ENCODE results near the gene CTXN3. TPM values are rescaled to one million over a fixed set of nuclear protein-coding genes. Genes with fewer than 3 reads are reported as not detected.

The CTXN3 gene
- total RNA-seq, 1 experiment from 2014 or later, result not detected

DNA sequence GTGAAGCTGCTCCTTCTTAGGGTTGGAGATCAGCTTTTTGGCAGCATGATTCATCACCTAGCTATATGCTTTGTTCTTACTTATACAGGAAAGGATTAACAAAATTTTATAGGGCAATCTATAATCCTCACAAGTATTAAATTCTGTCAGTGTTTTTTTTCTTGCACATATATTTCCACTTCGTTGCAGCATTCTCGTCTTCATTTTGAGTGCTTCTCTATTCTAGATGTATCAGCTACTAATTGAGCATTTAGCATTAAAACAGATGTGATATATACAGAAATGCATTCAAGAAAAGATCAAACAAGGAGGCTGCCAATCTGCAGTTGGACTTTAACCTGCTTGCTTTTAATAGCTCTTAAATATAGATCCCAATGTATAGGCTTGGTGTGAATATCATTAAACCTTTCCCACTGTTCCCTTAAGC is 3.6 kb upstream of the CTXN3 start:
- TF ChIP-seq TCF7L2 (IDR thresholded peaks at IDR 0.05; ENCODE audit: low read depth, low read length) (no peak), POLR2AphosphoS5 (IDR thresholded peaks at IDR 0.05; ENCODE audit: low read depth, low read length) (no peak), SIN3A (IDR thresholded peaks at IDR 0.05; ENCODE audit: borderline replicate concordance, insufficient read depth, low read depth, low read length) (no peak)
- TF ChIP-seq, protein P1, sequence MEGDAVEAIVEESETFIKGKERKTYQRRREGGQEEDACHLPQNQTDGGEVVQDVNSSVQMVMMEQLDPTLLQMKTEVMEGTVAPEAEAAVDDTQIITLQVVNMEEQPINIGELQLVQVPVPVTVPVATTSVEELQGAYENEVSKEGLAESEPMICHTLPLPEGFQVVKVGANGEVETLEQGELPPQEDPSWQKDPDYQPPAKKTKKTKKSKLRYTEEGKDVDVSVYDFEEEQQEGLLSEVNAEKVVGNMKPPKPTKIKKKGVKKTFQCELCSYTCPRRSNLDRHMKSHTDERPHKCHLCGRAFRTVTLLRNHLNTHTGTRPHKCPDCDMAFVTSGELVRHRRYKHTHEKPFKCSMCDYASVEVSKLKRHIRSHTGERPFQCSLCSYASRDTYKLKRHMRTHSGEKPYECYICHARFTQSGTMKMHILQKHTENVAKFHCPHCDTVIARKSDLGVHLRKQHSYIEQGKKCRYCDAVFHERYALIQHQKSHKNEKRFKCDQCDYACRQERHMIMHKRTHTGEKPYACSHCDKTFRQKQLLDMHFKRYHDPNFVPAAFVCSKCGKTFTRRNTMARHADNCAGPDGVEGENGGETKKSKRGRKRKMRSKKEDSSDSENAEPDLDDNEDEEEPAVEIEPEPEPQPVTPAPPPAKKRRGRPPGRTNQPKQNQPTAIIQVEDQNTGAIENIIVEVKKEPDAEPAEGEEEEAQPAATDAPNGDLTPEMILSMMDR (IDR thresholded peaks at IDR 0.05), result no peak
- TF ChIP-seq, protein P2, sequence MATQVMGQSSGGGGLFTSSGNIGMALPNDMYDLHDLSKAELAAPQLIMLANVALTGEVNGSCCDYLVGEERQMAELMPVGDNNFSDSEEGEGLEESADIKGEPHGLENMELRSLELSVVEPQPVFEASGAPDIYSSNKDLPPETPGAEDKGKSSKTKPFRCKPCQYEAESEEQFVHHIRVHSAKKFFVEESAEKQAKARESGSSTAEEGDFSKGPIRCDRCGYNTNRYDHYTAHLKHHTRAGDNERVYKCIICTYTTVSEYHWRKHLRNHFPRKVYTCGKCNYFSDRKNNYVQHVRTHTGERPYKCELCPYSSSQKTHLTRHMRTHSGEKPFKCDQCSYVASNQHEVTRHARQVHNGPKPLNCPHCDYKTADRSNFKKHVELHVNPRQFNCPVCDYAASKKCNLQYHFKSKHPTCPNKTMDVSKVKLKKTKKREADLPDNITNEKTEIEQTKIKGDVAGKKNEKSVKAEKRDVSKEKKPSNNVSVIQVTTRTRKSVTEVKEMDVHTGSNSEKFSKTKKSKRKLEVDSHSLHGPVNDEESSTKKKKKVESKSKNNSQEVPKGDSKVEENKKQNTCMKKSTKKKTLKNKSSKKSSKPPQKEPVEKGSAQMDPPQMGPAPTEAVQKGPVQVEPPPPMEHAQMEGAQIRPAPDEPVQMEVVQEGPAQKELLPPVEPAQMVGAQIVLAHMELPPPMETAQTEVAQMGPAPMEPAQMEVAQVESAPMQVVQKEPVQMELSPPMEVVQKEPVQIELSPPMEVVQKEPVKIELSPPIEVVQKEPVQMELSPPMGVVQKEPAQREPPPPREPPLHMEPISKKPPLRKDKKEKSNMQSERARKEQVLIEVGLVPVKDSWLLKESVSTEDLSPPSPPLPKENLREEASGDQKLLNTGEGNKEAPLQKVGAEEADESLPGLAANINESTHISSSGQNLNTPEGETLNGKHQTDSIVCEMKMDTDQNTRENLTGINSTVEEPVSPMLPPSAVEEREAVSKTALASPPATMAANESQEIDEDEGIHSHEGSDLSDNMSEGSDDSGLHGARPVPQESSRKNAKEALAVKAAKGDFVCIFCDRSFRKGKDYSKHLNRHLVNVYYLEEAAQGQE (IDR thresholded peaks at IDR 0.05; ENCODE audit: insufficient read depth in 1 of 2, low read depth in 2 of 2, low read length in 1 of 2), result no peak
- no peak for ATAC-seq
- no peaks in the 10 kb centered on the region for H3K4me1 ChIP-seq (ENCODE audit: control insufficient read depth, insufficient read depth, low read length)
- peaks cover 7% of the 10 kb centered on the region for H3K27me3 ChIP-seq (ENCODE audit: control insufficient read depth, insufficient read depth, low read length)
- no peak overlapping the region for H3K4me3 ChIP-seq (ENCODE audit: low read depth in 2 of 2, low read length in 2 of 2)
- no TSS peak for BruUV-seq (replicated peaks)
- no peaks in the 10 kb centered on the region for H3K36me3 ChIP-seq (ENCODE audit: control insufficient read depth, insufficient read depth, low read length)
- ChIA-PET POLR2A (no interaction called here), CTCF (no interaction called here)
- H3K9me3 ChIP-seq (ENCODE audit: control insufficient read depth, insufficient read depth, low read depth, low read length), result no peaks in the 10 kb centered on the region
- in situ Hi-C loops (cut with HindIII; ENCODE audit: low pct_unique_long_range_greater_than_20kb, low sequenced_read_pairs), result no loop called here
- no peak for DNase-seq (ENCODE audit: low read depth, low spot score)
- no peak overlapping the region for H3K27ac ChIP-seq (ENCODE audit: low read length)
- intact Hi-C loops (cut with micrococcal nuclease; ENCODE audit: unreplicated experiment), result no loop called here

DNA sequence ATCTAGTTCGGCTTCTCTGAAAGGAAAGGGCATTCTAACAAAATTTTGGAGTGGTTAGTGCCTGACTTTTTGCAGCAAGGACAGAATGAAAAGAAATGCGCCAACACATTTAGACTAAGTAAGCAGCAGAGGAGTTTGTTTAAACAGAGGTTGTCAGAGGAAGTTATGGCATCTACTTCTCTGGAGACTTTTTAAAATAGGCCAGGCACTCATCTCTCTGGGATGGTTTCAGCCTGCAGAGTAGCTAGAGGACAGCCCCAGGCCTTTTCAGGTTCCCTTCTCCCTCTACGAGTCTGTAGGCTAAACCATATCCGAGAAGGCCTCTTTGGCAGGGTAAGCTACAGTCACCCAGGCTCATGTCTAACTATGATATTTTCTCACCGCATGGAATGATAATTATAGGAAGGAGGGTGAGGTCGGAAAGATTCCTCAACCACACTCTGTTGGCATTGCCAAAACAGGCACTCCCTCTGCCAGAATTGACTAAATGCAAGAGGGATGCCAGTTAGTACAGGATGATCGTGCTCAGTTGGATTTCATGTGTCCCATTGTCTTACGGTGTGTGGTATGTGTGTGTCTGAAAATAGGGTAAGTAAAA is 1.4 kb upstream of the CTXN3 start:
- no TSS peak for BruUV-seq (replicated peaks)
- Histone ChIP-seq H3K4me3 (ENCODE audit: low read depth in 2 of 2, low read length in 2 of 2) (no peak overlapping the region), H3K27ac (ENCODE audit: low read length) (no peak overlapping the region), H3K9me3 (ENCODE audit: control insufficient read depth, insufficient read depth, low read depth, low read length) (no peaks in the 10 kb centered on the region), H3K4me1 (ENCODE audit: control insufficient read depth, insufficient read depth, low read length) (no peaks in the 10 kb centered on the region), H3K36me3 (ENCODE audit: control insufficient read depth, insufficient read depth, low read length) (no peaks in the 10 kb centered on the region), H3K27me3 (ENCODE audit: control insufficient read depth, insufficient read depth, low read length) (peaks cover 7% of the 10 kb centered on the region)
- ATAC-seq, result no peak
- no peak for DNase-seq (ENCODE audit: low read depth, low spot score)
- in situ Hi-C loops (cut with HindIII; ENCODE audit: low pct_unique_long_range_greater_than_20kb, low sequenced_read_pairs) (no loop called here), intact Hi-C loops (cut with micrococcal nuclease; ENCODE audit: unreplicated experiment) (no loop called here)
- CTCF ChIA-PET, result no interaction called here
- POLR2A ChIA-PET, result no interaction called here
- TF ChIP-seq TCF7L2 (IDR thresholded peaks at IDR 0.05; ENCODE audit: low read depth, low read length) (no peak), POLR2AphosphoS5 (IDR thresholded peaks at IDR 0.05; ENCODE audit: low read depth, low read length) (no peak)
- TF ChIP-seq, protein P2 (IDR thresholded peaks at IDR 0.05; ENCODE audit: insufficient read depth in 1 of 2, low read depth in 2 of 2, low read length in 1 of 2), result no peak

Measured in Panc1 (cell line).